GM10266 (cell line): Measurements from ENCODE around the gene ANO6.

ENCODE experiments used
- DNase-seq: peaks from one replicate; pipeline ENCODE4 v3.0.0; 2012; ENCODE audit errors: extremely low spot score
- CTCF ChIP-seq: IDR thresholded peaks from 2 replicates; pipeline ENCODE4 v1.5.1; 2012; ENCODE audit warnings: mild to moderate bottlenecking, low read depth; ENCODE audit not compliant: control insufficient read depth, insufficient read depth; ENCODE audit errors: missing control alignments

The ANO6 gene

GRCh38 chr12:45282411-45282810 lies 66.5 kb downstream of the ANO6 start:
- DNase-seq, result no peak
- TF ChIP-seq CTCF, result no peak

- no peak for TF ChIP-seq CTCF
- DNase-seq, result no peak
Measured at GRCh38 chr12:45284096-45284901, 68.4 kb downstream of the ANO6 start.

- DNase-seq, result no peak
- no peak for TF ChIP-seq CTCF
Measured at GRCh38 chr12:45285717-45286116, 69.8 kb downstream of the ANO6 start.

GRCh38 chr12:45286621-45287020 lies 70.7 kb downstream of the ANO6 start:
- TF ChIP-seq CTCF, result no peak
- no peak for DNase-seq

GRCh38 chr12:45289245-45290215 lies 73.6 kb downstream of the ANO6 start:
- DNase-seq, result no peak
- no peak for TF ChIP-seq CTCF

- TF ChIP-seq CTCF, result no peak
- no peak for DNase-seq
Measured at GRCh38 chr12:45290216-45290605, 74.3 kb downstream of the ANO6 start.
